A549 (cell line): ENCODE measurements around the gene PTP4A2. TPM values are rescaled to one million over a fixed set of nuclear protein-coding genes. Genes with fewer than 3 reads are reported as not detected.

Experiments
- ATAC-seq, 2 experiments: fragments of 200-7000 bp in 1 of 2; fragments of >200 bp in 1 of 2; cut with Nextera tagmentation in 1 of 2; cut with Tn5 transposase in 1 of 2; 3 replicates each; pipeline versions ENCODE4 v1.8.0 to v1.9.1; 2018 to 2020; ENCODE audit warnings: mild to moderate bottlenecking in 1 of 2, moderate library complexity in 1 of 2
- CTCF ChIA-PET: fragments of 300-600 bp; sonication (Branson Sonifier 250); formaldehyde crosslinking; extraction: SDS; loops from one replicate; lab custom pipeline; 2021; ENCODE audit warnings: antibody characterized with exemption, inconsistent platforms; lab: Yijun Ruan, JAX
- POLR2A ChIA-PET: fragments of 350-600 bp; formaldehyde crosslinking; extraction: SDS; loops from one replicate; lab custom pipeline; 2021; ENCODE audit warnings: antibody characterized with exemption, inconsistent platforms; lab: Yijun Ruan, JAX
- DNase-seq, 2 experiments: peaks; one replicate each; pipeline versions ENCODE4 v3.0.0 to v3.0.0-alpha.2; 2011 to 2016; ENCODE audit warnings: low read depth in 1 of 2, low spot score in 1 of 2
- FAIRE-seq: peaks from 2 replicates; lab custom pipeline; 2011; peaks lifted over from hg19 to GRCh38; lab: Jason Lieb, UNC
- H3K27ac ChIP-seq, 2 experiments: fragments of >200 bp; sonication (Bioruptor Twin); formaldehyde crosslinking; 3 replicates each; pipeline ENCODE4 v1.5.1; 2016 to 2017
- H3K4me1 ChIP-seq: fragments of >200 bp; sonication (Bioruptor Twin); formaldehyde crosslinking; 3 replicates; pipeline ENCODE4 v1.6.1; 2016
- H3K4me2 ChIP-seq: fragments of >200 bp; sonication (Bioruptor Twin); formaldehyde crosslinking; 3 replicates; pipeline ENCODE4 v1.6.1; 2016
- H3K4me3 ChIP-seq: fragments of >200 bp; sonication (Bioruptor Twin); formaldehyde crosslinking; 3 replicates; pipeline ENCODE4 v1.5.1; 2016
- H3K9me3 ChIP-seq: fragments of >200 bp; sonication (Bioruptor Twin); formaldehyde crosslinking; 3 replicates; pipeline ENCODE4 v1.6.1; 2016
- ATOH8 ChIP-seq: fragments of 250-450 bp; sonication (Bioruptor Pico); IDR thresholded peaks from 2 replicates; pipeline ENCODE4 v1.5.0; 2020; ENCODE audit warnings: low read depth, mild to moderate bottlenecking, moderate library complexity
- CBX8 ChIP-seq: fragments of 200-600 bp; sonication (generic); IDR thresholded peaks from 2 replicates; pipeline ENCODE4 v1.6.1; 2016
- CTCF ChIP-seq: fragments of >200 bp; sonication (Bioruptor Twin); formaldehyde crosslinking; IDR thresholded peaks from 3 replicates; pipeline ENCODE4 v1.5.1; 2016
- E2F6 ChIP-seq: IDR thresholded peaks from 2 replicates; pipeline ENCODE4 v1.6.1; 2012; ENCODE audit warnings: low read depth, borderline replicate concordance
- ELK1 ChIP-seq: fragments of 150-350 bp; IDR thresholded peaks from 2 replicates; pipeline ENCODE4 v1.6.1; 2014; ENCODE audit warnings: low read depth, mild to moderate bottlenecking, low read length
- HES2 ChIP-seq: fragments of >200 bp; sonication (Bioruptor Twin); formaldehyde crosslinking; IDR thresholded peaks from 2 replicates; pipeline ENCODE4 v1.6.1; 2016
- HEYL ChIP-seq: fragments of 250-450 bp; sonication (Bioruptor Pico); IDR thresholded peaks from 2 replicates; pipeline ENCODE4 v1.8.0; 2021; ENCODE audit warnings: mild to moderate bottlenecking, moderate library complexity
- HOXA7 ChIP-seq: fragments of 250-450 bp; sonication (Bioruptor Pico); IDR thresholded peaks from 2 replicates; pipeline ENCODE4 v1.5.0; 2020; ENCODE audit warnings: mild to moderate bottlenecking, moderate library complexity
- HOXB13 ChIP-seq: fragments of 250-450 bp; sonication (Bioruptor Pico); IDR thresholded peaks from 2 replicates; pipeline ENCODE4 v1.5.0; 2020; ENCODE audit warnings: low read depth, mild to moderate bottlenecking, moderate library complexity
- JUNB ChIP-seq: fragments of >200 bp; sonication (Bioruptor Twin); formaldehyde crosslinking; IDR thresholded peaks from 2 replicates; pipeline ENCODE4 v1.6.1; 2016
- KDM1A ChIP-seq: fragments of 200-600 bp; sonication (generic); IDR thresholded peaks from 2 replicates; pipeline ENCODE4 v1.6.1; 2016; ENCODE audit warnings: low read depth, mild to moderate bottlenecking
- PHF8 ChIP-seq: fragments of 200-600 bp; sonication (generic); IDR thresholded peaks from 2 replicates; pipeline ENCODE4 v1.6.1; 2016; ENCODE audit warnings: low read depth, mild to moderate bottlenecking, antibody characterized with exemption, moderate library complexity, borderline replicate concordance
- POLR2AphosphoS2 ChIP-seq: conservative IDR thresholded peaks from 2 replicates; pipeline ENCODE4 v1.6.1; 2012; ENCODE audit warnings: low read length, improper control_type of control experiment, inconsistent platforms
- RFX5 ChIP-seq: fragments of 450-650 bp; IDR thresholded peaks from 2 replicates; pipeline ENCODE4 v1.7.1; 2014; ENCODE audit warnings: antibody characterized with exemption, mild to moderate bottlenecking, moderate library complexity
- ZFP36 ChIP-seq: fragments of 450-650 bp; IDR thresholded peaks from 2 replicates; pipeline ENCODE4 v1.6.1; 2014; ENCODE audit warnings: borderline replicate concordance; ENCODE audit not compliant: partially characterized antibody
- ZNF302 ChIP-seq: fragments of 250-450 bp; sonication (Bioruptor Pico); IDR thresholded peaks from 2 replicates; pipeline ENCODE4 v1.9.0; 2021; ENCODE audit warnings: inconsistent platforms, mild to moderate bottlenecking, moderate library complexity
- WGBS: methylation state at CpG from one replicate; pipeline ENCODE4 v1.1.6; 2017; ENCODE audit errors: missing lambda C conversion rate; 5-methylcytosine and 5-hydroxymethylcytosine counted together
- polyA plus RNA-seq, 4 experiments: library from polyadenylated mRNA; depleted of rRNA in 3 of 4; stranded (reverse); fragments of >200 nt; fragmentation: RNase III in 1 of 4; extraction: RNeasy Plus Mini Kit Qiagen cat#74134 plus additional on column Dnase treatment in 1 of 4; gene quantifications; 2 replicates in 3 of 4; 3 replicates in 1 of 4; pipeline ENCODE4 v1.2.3, GENCODE V29; 2011 to 2017

Gene PTP4A2
- polyA plus RNA-seq, 2 of the 4 experiments (the other 2 are of a cell fraction): 234 to 563 TPM

GRCh38 chr1:31868862-31869261 lies 69.3 kb downstream of the PTP4A2 start (continued):
- TF ChIP-seq CTCF (no peak), HES2 (no peak), HEYL (CRISPR knock-in tag) (no peak)

GRCh38 chr1:31867546-31867945 lies 70.6 kb downstream of the PTP4A2 start:
- POLR2A ChIA-PET: no interaction called here
- Histone ChIP-seq H3K4me3 (no peak overlapping the region), H3K27ac (no peak overlapping the region), H3K9me3 (no peaks in the 10 kb centered on the region)
- ATAC-seq: no peak
- DNase-seq: no peak
- 59% methylated on average over 7 of the region's 7 CpGs for WGBS
- TF ChIP-seq HEYL (CRISPR knock-in tag) (no peak), HOXB13 (CRISPR knock-in tag) (no peak), E2F6 (no peak), CBX8 (no peak), PHF8 (no peak), ZFP36 (no peak), KDM1A (no peak), ATOH8 (no peak), RFX5 (no peak), HOXA7 (CRISPR knock-in tag) (no peak), ELK1 (no peak), JUNB (no peak)
- TF ChIP-seq, all 56 proteins: peak for 0
- Histone ChIP-seq H3K4me1 (no peaks in the 10 kb centered on the region), H3K4me2 (no peak overlapping the region)
- CTCF ChIA-PET: no interaction called here
- no peak for FAIRE-seq

GRCh38 chr1:31866450-31867032 lies 71.6 kb downstream of the PTP4A2 start:
- no peaks in the 10 kb centered on the region for H3K9me3 ChIP-seq
- FAIRE-seq (no peak), DNase-seq (no peak), ATAC-seq (no peak)
- CTCF ChIA-PET: interaction anchor here (1.4 kb wide), 1 partner anchor 29 kb away, joined by 3 read pairs; no protein-coding TSS in a partner anchor
- POLR2A ChIA-PET: no interaction called here
- 77% methylated on average over 5 of the region's 5 CpGs for WGBS
- TF ChIP-seq ZNF302 (CRISPR knock-in tag) (no peak), POLR2AphosphoS2 (no peak)
- no peak overlapping the region for H3K4me2 ChIP-seq
- no peaks in the 10 kb centered on the region for H3K4me1 ChIP-seq
- H3K4me3 ChIP-seq: no peak overlapping the region
- no peak overlapping the region for H3K27ac ChIP-seq
